Esophagus muscularis mucosa (tissue), 4 donors: Measurements from ENCODE around the gene NRARP. TPM values are rescaled to one million over a fixed set of nuclear protein-coding genes. Genes with fewer than 3 reads are reported as not detected.

Experiments used
- DNase-seq: peaks from one replicate; pipeline ENCODE4 v3.0.0-alpha.2; 2017; ENCODE audit errors: extremely low spot score
- H3K27ac ChIP-seq, 4 donors: fragments of 200-600 bp; sonication (generic); replicated peaks in 1 of 4; 1 replicate in 3 of 4; 2 replicates in 1 of 4; pipeline ENCODE4 v1.5.1; 2016 to 2019; ENCODE audit warnings: mild to moderate bottlenecking in 1 of 4
- H3K27me3 ChIP-seq, 4 donors: fragments of 200-600 bp; sonication (generic); one replicate each; pipeline versions ENCODE4 v1.5.1 to v1.6.0; 2016 to 2019
- H3K36me3 ChIP-seq, 4 donors: fragments of 200-600 bp; sonication (generic); one replicate each; pipeline ENCODE4 v1.5.1; 2016 to 2019
- H3K4me1 ChIP-seq, 4 donors: fragments of 200-600 bp; sonication (generic); one replicate each; pipeline ENCODE4 v1.5.1; 2016 to 2019
- H3K4me3 ChIP-seq, 4 donors: fragments of 200-600 bp; sonication (generic); 1 replicate in 2 of 4; 2 replicates in 2 of 4; pipeline ENCODE4 v1.5.1; 2016 to 2019; ENCODE audit warnings: mild to moderate bottlenecking in 4 of 4, moderate library complexity in 1 of 4
- H3K9me3 ChIP-seq, 4 donors: fragments of 200-600 bp; sonication (generic); 1 replicate in 3 of 4; 2 replicates in 1 of 4; pipeline ENCODE4 v1.5.1; 2016 to 2019
- EP300 ChIP-seq: sonication (generic); formaldehyde crosslinking; IDR thresholded peaks from one replicate; pipeline ENCODE4 v1.6.1; 2017; ENCODE audit warnings: antibody characterized with exemption
- POLR2A ChIP-seq: fragments of 450-650 bp; IDR thresholded peaks from one replicate; pipeline ENCODE4 v1.6.1; 2017; ENCODE audit warnings: antibody characterized with exemption, moderate library complexity, mild to moderate bottlenecking, low read depth
- POLR2AphosphoS5 ChIP-seq, 2 donors: sonication (generic); formaldehyde crosslinking; IDR thresholded peaks; one replicate each; pipeline ENCODE4 v1.6.1; 2017; ENCODE audit warnings: antibody characterized with exemption in 2 of 2
- WGBS: methylation state at CpG from one replicate; pipeline ENCODE4 v1.1.5; 2018; 5-methylcytosine and 5-hydroxymethylcytosine counted together
- intact Hi-C: fragments of 100-400 bp; cut with DNase I; formaldehyde crosslinking; loops from one replicate; pipeline ENCODE4 v1.15.1; 2023
- total RNA-seq, 4 donors: library from RNA; depleted of rRNA; stranded (reverse); fragments of >200 nt; gene quantifications; one replicate each; pipeline versions ENCODE4 v1.1.0 to v1.2.1, GENCODE V29; 2016
- TF ChIP-seq, protein P1 (sequence below), 3 experiments: fragments of 200-600 bp in 2 of 3; fragments of 450-650 bp in 1 of 3; sonication (generic) in 2 of 3; IDR thresholded peaks; one replicate each; pipeline ENCODE4 v1.5.1; 2017 to 2019; ENCODE audit warnings: antibody characterized with exemption in 3 of 3, mild to moderate bottlenecking in 2 of 3, moderate library complexity in 1 of 3

Gene NRARP
- total RNA-seq, 4 donors from 2014 or later: 2.9 to 10.3 (median 7.2) TPM

DNA sequence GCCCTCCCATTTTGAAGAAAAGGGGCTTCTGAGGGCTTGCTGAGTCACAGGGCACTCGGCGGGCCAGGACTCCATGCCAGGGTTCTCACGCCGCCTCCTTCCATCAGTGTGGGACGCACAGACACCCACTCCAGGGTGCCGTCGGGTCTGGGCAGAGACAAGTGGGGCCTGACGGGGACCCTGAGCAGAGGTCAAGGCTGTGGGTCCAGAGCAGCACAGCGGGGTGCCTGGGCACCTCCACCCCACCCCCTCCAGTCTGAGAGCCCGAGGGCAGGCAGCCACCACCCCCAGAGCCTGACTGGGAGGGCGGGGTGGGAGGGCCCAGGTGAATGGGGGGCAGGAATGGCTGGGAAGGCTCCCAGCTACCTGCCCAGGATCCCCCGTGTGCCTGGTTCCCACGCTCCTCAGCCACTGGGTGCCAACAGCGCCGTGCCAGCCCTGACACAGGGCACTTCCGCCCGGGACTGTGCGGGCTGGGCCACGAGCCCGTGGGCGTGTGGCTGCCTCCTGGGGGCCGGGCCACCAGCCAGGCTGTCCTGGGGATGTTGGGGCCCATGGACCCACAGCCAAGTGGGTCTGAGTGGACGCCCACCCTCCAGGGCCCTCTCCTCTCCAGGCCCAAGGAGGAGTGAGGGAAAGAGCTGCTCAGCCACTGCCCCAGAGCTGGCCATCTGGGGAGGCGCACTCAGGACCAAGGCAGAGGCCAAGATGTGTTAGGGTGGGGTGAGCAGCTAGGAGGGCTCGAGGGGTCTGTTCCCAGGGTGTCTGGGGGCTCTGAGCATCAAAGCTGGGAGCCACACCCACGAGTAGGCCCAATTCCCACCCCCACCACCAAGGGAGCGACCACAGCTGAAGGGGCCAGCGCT is 10.1 kb upstream of the NRARP start:
- Histone ChIP-seq H3K36me3 (no peaks in the 10 kb centered on the region), H3K4me3 (no peak overlapping the region), H3K4me1 (peaks cover 20 to 32% (median 30%) of the 10 kb centered on the region in 4 donors), H3K27me3 (peaks cover 8 to 73% (median 23%) of the 10 kb centered on the region in 4 donors), H3K9me3 (no peaks in the 10 kb centered on the region), H3K27ac (peak overlapping the region in 1 of 4 donors; percentile 14)
- WGBS: 80% methylated on average over 10 of the region's 28 CpGs
- no peak for TF ChIP-seq POLR2AphosphoS5 (IDR thresholded peaks at IDR 0.05)
- no peak for TF ChIP-seq EP300
- no peak for TF ChIP-seq POLR2A
- TF ChIP-seq, protein P1, sequence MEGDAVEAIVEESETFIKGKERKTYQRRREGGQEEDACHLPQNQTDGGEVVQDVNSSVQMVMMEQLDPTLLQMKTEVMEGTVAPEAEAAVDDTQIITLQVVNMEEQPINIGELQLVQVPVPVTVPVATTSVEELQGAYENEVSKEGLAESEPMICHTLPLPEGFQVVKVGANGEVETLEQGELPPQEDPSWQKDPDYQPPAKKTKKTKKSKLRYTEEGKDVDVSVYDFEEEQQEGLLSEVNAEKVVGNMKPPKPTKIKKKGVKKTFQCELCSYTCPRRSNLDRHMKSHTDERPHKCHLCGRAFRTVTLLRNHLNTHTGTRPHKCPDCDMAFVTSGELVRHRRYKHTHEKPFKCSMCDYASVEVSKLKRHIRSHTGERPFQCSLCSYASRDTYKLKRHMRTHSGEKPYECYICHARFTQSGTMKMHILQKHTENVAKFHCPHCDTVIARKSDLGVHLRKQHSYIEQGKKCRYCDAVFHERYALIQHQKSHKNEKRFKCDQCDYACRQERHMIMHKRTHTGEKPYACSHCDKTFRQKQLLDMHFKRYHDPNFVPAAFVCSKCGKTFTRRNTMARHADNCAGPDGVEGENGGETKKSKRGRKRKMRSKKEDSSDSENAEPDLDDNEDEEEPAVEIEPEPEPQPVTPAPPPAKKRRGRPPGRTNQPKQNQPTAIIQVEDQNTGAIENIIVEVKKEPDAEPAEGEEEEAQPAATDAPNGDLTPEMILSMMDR (IDR thresholded peaks at IDR 0.05): no peak
- intact Hi-C loops: no loop called here
- no peak for DNase-seq

DNA sequence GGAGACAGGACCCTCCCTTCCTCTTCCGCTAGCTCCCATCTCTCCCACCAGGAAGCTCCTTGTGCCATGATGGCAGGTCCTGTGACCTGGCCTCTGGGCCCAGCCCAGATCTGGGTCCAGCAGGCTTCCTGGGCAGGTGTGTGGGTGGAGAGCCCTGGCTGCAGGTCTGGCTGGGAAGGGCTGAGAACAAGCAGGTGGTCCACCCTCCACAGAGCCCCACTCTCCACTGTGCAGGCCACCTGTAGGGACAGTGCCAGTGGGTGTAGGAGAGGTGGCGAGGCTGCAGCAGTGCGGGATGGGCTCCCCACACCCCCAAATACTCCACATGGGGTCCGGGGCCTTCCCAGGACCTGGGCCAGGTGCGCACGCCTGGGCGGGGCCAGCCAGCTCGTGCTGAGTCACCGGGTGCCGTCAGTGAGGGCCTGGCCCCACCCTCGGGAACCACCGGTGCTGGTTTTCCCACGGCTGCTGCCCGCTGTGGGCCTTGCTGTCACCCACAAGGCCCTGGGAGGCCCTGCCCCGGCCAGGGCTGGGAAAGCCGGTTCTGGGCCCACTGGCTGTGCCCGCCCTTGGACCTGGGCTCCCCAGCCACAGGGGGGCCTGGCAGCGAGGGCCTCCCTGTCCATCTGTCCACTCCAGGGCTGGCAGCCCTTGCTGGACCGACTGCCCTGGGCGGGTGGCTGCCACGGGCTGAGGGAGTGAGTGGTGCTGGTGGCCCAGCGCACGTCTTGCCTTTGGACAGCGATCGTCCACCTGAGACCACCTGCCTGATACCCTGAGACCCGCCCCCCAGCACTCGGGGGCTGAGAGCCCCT is 9.3 kb upstream of the NRARP start:
- Histone ChIP-seq H3K27ac (peak overlapping the region in 1 of 4 donors; percentile 14), H3K9me3 (no peaks in the 10 kb centered on the region), H3K27me3 (peaks cover 4 to 73% (median 18%) of the 10 kb centered on the region in 4 donors), H3K4me3 (no peak overlapping the region), H3K4me1 (peaks cover 24 to 34% (median 31%) of the 10 kb centered on the region in 4 donors), H3K36me3 (no peaks in the 10 kb centered on the region)
- DNase-seq: no peak
- TF ChIP-seq POLR2A (no peak), POLR2AphosphoS5 (IDR thresholded peaks at IDR 0.05) (no peak)
- WGBS: 96% methylated on average over 4 of the region's 27 CpGs
- intact Hi-C loops: no loop called here

DNA sequence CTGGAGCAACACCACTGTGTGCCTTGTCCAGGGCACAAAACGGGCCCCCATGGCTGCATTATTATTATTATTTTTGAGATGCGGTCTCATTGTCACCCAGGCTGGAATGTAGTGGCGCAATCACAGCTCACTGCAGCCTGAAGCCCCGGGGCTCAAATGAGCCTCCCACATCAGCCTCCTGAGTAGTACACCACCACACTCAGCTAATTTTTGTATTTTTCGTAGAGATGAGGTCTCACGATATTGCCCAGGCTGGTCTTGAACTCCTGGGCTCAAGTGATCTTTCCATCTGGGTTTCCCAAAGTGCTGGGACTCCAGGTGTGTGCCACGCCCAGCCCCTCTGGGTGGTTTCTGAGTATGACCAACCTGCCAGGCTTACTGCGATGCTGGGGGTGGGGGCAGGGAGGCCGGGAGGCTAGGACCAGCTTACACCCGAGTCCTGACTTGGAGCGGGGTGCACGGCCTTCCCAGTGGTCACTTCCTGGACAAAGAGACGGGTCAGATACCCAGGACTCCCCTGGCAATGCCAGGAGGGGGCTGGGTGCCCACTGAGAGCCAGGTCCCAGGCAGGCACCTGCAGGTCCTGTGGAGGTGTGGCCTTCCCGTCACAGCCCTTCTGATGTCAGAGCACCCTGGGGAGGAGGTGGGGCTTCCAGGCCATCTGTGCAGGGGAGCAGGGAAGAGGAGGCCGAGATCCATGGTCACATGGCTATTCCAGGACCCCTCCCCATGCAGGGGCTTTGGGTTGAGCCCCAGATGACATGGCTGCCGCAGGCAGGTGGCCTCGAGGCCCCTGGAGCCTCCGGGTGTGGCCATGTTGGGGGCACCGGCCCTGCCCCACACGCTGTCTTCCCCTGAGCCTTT is 8.3 kb upstream of the NRARP start:
- DNase-seq: no peak
- H3K27ac ChIP-seq: no peak overlapping the region
- intact Hi-C loops: no loop called here
- peaks cover 0 to 73% (median 15%) of the 10 kb centered on the region in 4 donors for H3K27me3 ChIP-seq
- no peak overlapping the region for H3K4me3 ChIP-seq
- no peaks in the 10 kb centered on the region for H3K9me3 ChIP-seq
- peaks cover 24 to 34% (median 31%) of the 10 kb centered on the region in 4 donors for H3K4me1 ChIP-seq
- TF ChIP-seq, protein P1 (IDR thresholded peaks at IDR 0.05): no peak
- TF ChIP-seq POLR2AphosphoS5 (IDR thresholded peaks at IDR 0.05) (no peak), POLR2A (no peak), EP300 (no peak)
- 81% methylated on average over 15 of the region's 20 CpGs for whole genome bisulfite sequencing
- H3K36me3 ChIP-seq: no peaks in the 10 kb centered on the region

DNA sequence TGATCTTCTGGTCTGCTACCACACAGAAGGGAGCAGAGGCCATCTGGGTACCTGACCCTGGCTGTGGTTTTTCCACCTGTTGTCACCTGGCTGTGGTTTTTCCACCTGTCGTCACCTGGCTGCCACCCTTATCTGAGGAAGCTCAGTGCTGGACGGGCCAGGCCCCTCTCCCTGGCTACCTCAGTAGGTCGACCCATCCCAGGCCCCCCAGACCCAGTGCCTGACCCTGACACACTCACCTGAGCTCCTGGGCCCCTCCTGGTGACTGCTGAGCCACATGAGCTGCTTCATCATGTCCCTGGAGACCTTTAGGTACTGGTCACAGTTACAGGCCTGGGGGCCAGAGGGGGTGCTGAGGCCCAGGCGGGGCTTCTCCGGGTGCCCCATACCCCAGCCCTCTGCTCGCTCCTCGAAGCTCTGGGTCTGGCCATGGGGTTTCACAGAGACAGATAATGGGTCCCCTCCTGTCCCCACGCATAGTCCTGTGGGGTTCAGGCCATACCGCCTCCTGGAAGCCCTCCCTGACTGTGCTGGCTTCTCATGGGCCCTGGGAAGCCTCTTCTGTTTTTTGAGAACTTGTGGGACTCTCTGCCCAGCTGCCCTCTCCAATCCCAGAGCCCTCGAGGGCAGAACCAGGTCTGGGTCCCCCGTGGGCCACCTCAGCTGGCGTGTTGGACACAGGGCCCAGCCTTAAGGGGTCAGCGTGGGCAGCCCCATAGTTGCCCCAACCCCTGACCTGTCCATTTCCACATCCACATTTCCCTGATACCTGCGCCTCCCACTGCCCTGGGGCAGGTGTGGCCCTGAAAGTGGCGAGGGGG is 7.5 kb upstream of the NRARP start:
- Histone ChIP-seq H3K27me3 (peaks cover 0 to 73% (median 13%) of the 10 kb centered on the region in 4 donors), H3K4me1 (peaks cover 30 to 36% (median 33%) of the 10 kb centered on the region in 4 donors), H3K4me3 (no peak overlapping the region), H3K27ac (no peak overlapping the region), H3K36me3 (no peaks in the 10 kb centered on the region), H3K9me3 (no peaks in the 10 kb centered on the region)
- WGBS: 96% methylated on average over 9 of the region's 15 CpGs
- DNase-seq: no peak
- intact Hi-C loops: no loop called here
- TF ChIP-seq EP300 (no peak), POLR2A (no peak), POLR2AphosphoS5 (IDR thresholded peaks at IDR 0.05) (no peak)
- TF ChIP-seq, protein P1 (IDR thresholded peaks at IDR 0.05): no peak
